Type B pancreatic cell (in vitro differentiated cells): ENCODE measurements around the gene PAPPA. TPM values are rescaled to one million over a fixed set of nuclear protein-coding genes. Genes with fewer than 3 reads are reported as not detected.

ENCODE experiments used
- DNase-seq: peaks from one replicate; pipeline ENCODE4 v3.0.0; 2021; ENCODE audit warnings: mixed read lengths; ENCODE audit not compliant: unreplicated experiment; ENCODE audit errors: extremely low spot score
- H3K27ac Mint-ChIP-seq: 2 replicates; pipeline ENCODE4 v1.8.0; 2021; ENCODE audit warnings: mild to moderate bottlenecking, mixed read lengths
- H3K27me3 Mint-ChIP-seq: 2 replicates; pipeline ENCODE4 v1.8.0; 2021; ENCODE audit warnings: mixed read lengths
- H3K36me3 Mint-ChIP-seq: 2 replicates; pipeline ENCODE4 v1.8.0; 2021; ENCODE audit warnings: mixed read lengths
- H3K4me1 Mint-ChIP-seq: one replicate; pipeline ENCODE4 v1.8.0; 2021; ENCODE audit warnings: mixed read lengths; ENCODE audit not compliant: unreplicated experiment
- H3K4me3 Mint-ChIP-seq: 2 replicates; pipeline ENCODE4 v1.8.0; 2021; ENCODE audit warnings: mild to moderate bottlenecking, mixed read lengths
- H3K9me3 Mint-ChIP-seq: 2 replicates; pipeline ENCODE4 v1.8.0; 2021; ENCODE audit warnings: mixed read lengths
- total RNA-seq: library from RNA; stranded (reverse); gene quantifications from 2 replicates; pipeline ENCODE4 v1.2.1, GENCODE V29; 2021; ENCODE audit warnings: low replicate concordance
- TF ChIP-seq, protein P1 (sequence below): fragments of 200-600 bp; sonication (generic); conservative IDR thresholded peaks from 2 replicates; pipeline ENCODE4 v1.5.0; 2021; ENCODE audit warnings: antibody characterized with exemption, mild to moderate bottlenecking

The PAPPA gene
- total RNA-seq, 1 donor from 2014 or later: 11.0 TPM

DNA sequence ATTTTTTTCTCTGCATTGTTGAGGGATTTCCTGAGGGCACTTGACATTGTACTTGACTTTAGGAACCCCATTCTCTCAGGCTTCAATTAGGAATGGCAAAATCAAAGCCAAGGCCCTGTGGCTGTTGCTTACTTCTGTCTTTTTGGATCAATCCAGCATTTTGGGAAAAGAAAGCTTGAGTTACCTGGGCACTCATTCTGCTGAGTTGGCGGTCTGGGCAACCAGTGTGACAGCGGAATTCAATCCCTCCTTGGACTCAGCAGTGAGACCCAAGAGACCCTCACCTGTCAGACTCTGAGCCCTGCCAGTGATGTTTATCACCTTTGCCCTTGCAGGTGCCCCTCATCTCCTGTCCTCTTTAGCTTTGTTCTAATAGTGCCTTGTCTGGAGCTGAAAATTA lies 225.3 kb downstream of the PAPPA start:
- Mint-ChIP-seq H3K4me3 (no peak overlapping the region), H3K36me3 (peaks cover 32% of the 10 kb centered on the region), H3K27me3 (no peaks in the 10 kb centered on the region), H3K27ac (no peak overlapping the region), H3K4me1 (peaks cover 5% of the 10 kb centered on the region), H3K9me3 (no peaks in the 10 kb centered on the region)
- DNase-seq: no peak
- TF ChIP-seq, protein P1, sequence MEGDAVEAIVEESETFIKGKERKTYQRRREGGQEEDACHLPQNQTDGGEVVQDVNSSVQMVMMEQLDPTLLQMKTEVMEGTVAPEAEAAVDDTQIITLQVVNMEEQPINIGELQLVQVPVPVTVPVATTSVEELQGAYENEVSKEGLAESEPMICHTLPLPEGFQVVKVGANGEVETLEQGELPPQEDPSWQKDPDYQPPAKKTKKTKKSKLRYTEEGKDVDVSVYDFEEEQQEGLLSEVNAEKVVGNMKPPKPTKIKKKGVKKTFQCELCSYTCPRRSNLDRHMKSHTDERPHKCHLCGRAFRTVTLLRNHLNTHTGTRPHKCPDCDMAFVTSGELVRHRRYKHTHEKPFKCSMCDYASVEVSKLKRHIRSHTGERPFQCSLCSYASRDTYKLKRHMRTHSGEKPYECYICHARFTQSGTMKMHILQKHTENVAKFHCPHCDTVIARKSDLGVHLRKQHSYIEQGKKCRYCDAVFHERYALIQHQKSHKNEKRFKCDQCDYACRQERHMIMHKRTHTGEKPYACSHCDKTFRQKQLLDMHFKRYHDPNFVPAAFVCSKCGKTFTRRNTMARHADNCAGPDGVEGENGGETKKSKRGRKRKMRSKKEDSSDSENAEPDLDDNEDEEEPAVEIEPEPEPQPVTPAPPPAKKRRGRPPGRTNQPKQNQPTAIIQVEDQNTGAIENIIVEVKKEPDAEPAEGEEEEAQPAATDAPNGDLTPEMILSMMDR: no peak

DNA sequence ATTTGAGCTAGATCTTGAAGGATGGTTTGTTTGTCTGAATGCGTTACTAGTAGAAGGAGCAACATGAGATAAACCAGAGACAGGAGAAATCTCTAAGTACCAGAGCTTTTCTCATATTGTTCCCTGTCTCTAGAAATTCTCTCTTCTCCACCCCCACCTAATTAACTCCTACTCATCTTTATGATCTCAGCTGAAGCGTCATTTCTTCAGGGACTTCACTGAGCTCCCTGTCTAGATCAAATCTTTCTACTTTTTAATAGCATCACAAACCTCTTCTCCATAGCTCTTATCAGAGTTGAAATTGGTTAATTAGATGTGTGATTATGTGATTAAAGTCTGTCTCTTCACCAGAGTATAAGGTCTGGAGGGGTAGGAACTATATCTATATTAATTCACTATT lies 226.2 kb downstream of the PAPPA start:
- peaks cover 29% of the 10 kb centered on the region for H3K36me3 Mint-ChIP-seq
- H3K27ac Mint-ChIP-seq: no peak overlapping the region
- H3K4me3 Mint-ChIP-seq: no peak overlapping the region
- peaks cover 5% of the 10 kb centered on the region for H3K4me1 Mint-ChIP-seq
- TF ChIP-seq, protein P1: no peak
- H3K27me3 Mint-ChIP-seq: no peaks in the 10 kb centered on the region
- no peak for DNase-seq
- H3K9me3 Mint-ChIP-seq: no peaks in the 10 kb centered on the region

DNA sequence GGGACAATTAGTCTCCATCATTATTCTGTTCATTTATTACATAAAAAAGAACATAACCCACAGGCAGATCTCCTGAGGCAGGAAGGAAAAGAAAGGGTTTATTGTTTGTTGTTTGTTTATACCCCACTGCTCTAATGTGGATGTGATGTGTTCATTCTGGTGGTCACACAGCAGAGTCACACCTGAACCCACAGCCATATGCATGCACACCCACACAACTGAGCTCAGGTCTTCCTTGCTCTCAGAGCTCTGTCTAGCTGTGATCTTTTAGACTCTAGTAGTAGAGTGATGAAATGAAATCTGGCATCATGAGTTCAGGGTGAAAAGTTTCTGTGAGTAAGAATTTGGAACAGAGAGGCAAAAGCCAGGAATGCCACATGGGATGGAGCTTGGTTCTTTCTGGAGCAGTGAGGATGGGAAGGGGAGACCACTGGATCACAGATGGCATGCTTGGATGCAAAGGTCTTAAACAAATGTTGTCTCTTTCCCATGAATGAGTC lies 227.0 kb downstream of the PAPPA start:
- no peak overlapping the region for H3K4me3 Mint-ChIP-seq
- peaks cover 24% of the 10 kb centered on the region for H3K36me3 Mint-ChIP-seq
- H3K4me1 Mint-ChIP-seq: peaks cover 5% of the 10 kb centered on the region

DNA sequence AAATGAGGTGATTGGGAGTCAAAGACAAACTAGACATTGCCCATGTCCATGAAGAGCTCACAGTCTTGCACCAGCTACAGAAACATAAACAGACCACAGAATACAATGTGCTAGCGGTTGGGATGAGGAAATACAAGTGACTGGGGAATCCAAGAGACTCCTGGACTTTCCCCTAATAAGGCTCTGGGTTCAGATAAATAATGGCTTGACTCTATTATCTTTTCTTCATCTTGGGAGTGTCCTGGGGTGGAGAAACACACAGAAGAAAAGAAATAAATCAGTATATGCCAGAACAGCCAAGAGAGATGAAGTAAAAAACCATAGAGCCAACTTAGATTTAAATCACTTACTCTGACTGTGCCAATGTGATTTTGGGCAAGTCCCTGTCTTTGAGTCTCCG lies 227.8 kb downstream of the PAPPA start:
- Mint-ChIP-seq H3K4me1 (peaks cover 5% of the 10 kb centered on the region), H3K36me3 (peaks cover 24% of the 10 kb centered on the region)

More for the DNA sequence above, 227.0 kb downstream of the PAPPA start:
- DNase-seq: no peak
- Mint-ChIP-seq H3K27me3 (no peaks in the 10 kb centered on the region), H3K9me3 (no peaks in the 10 kb centered on the region), H3K27ac (no peak overlapping the region)
- TF ChIP-seq, protein P1: no peak

DNA sequence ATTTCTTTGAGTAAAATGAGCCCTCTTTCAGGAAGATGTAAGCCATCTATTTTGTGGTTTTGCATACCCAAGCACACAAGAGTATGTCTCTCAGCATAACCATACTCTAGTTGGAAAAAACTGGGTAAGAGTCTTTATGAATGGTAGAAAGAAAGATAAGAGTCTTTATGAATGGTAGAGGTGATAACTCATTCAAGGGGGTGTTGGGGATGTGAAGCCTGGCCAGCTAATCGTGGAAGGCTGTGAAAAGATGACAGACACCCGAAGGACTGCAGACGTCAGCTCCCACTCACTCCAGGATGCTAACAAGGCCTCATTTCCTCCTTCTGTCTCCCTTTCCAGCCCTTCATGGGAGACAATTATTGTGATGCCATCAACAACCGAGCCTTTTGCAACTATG lies 228.5 kb downstream of the PAPPA start:
- H3K27ac Mint-ChIP-seq: no peak overlapping the region
- H3K4me1 Mint-ChIP-seq: peaks cover 5% of the 10 kb centered on the region
- no peaks in the 10 kb centered on the region for H3K9me3 Mint-ChIP-seq
- H3K36me3 Mint-ChIP-seq: peaks cover 24% of the 10 kb centered on the region
- no peak for DNase-seq
- H3K27me3 Mint-ChIP-seq: no peaks in the 10 kb centered on the region
- no peak overlapping the region for H3K4me3 Mint-ChIP-seq
- TF ChIP-seq, protein P1: no peak

More for the DNA sequence above, 227.8 kb downstream of the PAPPA start:
- Mint-ChIP-seq H3K27ac (no peak overlapping the region), H3K4me3 (no peak overlapping the region), H3K27me3 (no peaks in the 10 kb centered on the region), H3K9me3 (no peaks in the 10 kb centered on the region)
- DNase-seq: no peak
- TF ChIP-seq, protein P1: no peak

DNA sequence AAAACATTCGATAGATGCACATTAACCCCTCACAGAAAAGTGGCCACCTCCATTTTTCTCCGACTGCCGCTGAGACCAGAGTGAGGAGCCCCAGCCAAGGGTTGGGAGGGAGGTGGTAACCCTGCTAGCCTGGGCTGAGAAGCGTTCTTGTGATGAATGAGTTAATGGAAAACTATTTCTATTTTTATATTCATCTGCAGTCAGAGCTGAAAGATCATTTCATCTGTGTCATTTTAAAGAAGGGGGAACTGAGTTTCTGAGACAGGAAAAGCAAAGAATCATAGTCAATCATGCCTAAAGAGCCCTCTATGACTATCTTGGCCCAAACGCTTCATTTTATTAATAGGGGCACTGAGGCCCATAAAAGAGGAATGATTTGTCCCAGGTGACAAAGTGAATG lies 229.5 kb downstream of the PAPPA start:
- DNase-seq: no peak
- Mint-ChIP-seq H3K4me1 (peaks cover 5% of the 10 kb centered on the region), H3K27me3 (no peaks in the 10 kb centered on the region), H3K27ac (no peak overlapping the region), H3K9me3 (no peaks in the 10 kb centered on the region), H3K36me3 (peaks cover 20% of the 10 kb centered on the region), H3K4me3 (no peak overlapping the region)
- TF ChIP-seq, protein P1: no peak
